Sciatic nerve (tissue), 2 donors: ENCODE results near the gene SCRN2. TPM values are rescaled to one million over a fixed set of nuclear protein-coding genes. Genes with fewer than 3 reads are reported as not detected.

ENCODE experiments used
- ATAC-seq: fragments of 200-7000 bp; cut with Tn5 transposase; one replicate; pipeline ENCODE4 v1.9.1; 2020; ENCODE audit warnings: mild to moderate bottlenecking, moderate library complexity
- DNase-seq: peaks from one replicate; pipeline ENCODE4 v3.0.0-alpha.2; 2020; ENCODE audit warnings: low spot score
- intact Hi-C: fragments of 100-400 bp; cut with DNase I; formaldehyde crosslinking; loops from one replicate; pipeline ENCODE4 v1.14.2; 2022
- total RNA-seq: library from RNA; stranded (reverse); fragmentation: NEBNext Ultra II Directional; extraction: Animal tissue kit (Norgen Biotek cat#: 25700); gene quantifications from one replicate; pipeline ENCODE4 v1.2.1, GENCODE V29; 2021
- donor health status: DM: no; HTN: no; CAD: no.
- donor health status: DM: no; HTN: no; CAD: no.

The SCRN2 gene
- total RNA-seq, 1 donor from 2014 or later, result 39.4 TPM

DNA sequence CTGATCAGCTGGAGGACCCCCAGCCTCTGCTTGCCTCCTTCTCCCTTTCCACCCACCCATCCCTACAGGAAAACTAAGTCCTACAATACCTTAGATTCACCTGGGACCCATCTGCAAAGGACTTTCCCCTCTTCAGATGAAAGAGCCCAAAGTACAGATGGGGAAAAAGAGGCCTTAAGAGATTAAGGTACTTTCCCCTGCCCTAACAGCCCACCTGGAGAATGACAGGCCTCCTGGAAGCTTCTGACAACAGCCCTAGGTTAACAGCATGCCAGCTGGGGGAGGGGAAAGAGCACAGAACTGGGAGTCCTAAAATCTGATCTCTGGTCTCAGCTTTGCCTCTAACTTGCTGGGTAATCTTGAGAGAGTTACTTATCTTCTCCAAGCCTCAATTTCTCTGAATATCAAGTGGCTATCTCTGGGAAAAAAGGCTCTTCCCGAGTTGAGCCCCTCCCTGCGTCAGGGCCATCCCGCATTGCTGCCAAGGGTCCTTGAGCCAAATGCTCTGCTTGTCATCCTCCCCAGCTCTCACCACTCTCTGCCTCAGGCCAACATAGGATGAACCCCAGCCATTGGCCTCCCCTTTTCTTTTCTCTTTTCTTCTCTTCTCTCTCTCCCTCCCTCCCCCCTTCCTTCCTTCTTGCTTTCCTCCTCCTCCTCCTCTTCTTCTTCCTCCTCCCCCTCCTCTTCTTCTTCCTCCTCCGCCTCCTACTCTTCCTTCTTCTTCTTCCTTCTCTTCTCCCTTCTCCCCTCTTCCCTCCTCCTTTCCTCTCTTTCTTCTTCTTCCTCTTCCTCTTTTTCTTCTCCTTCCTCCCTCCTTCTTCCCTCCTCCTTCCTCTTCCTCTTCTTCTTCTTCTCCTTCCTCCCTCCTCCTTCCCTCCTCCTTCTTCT is 32.4 kb upstream of the SCRN2 start:
- ATAC-seq (no peak), DNase-seq (no peak)
- intact Hi-C loops, result no loop called here

DNA sequence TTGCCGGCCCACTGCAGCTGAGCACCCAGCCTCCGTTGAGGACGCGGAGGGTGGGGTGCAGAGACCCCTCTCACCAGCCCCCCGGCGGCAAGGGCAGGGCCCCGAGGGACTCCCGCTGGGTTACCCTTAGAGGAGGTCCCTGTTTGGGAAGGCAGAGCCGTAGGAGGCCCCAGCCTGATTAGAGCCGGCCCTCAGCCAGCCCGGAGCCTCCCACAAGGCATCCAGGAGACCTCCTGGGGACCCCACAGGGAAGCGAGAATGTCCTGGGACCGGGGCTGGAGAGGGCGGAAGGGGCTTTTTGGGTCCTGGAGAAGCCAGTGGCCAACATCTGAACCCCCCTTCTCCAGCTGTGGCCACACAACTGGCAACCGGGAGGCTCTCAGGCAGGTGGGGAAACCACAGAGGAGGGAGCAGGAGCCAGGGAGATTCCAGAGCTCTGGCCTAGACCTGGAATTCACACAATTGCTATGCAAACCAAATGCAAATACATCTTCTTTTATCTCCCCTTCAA is 31.6 kb upstream of the SCRN2 start:
- DNase-seq (no peak), ATAC-seq (no peak)
- intact Hi-C loops, result no loop called here

DNA sequence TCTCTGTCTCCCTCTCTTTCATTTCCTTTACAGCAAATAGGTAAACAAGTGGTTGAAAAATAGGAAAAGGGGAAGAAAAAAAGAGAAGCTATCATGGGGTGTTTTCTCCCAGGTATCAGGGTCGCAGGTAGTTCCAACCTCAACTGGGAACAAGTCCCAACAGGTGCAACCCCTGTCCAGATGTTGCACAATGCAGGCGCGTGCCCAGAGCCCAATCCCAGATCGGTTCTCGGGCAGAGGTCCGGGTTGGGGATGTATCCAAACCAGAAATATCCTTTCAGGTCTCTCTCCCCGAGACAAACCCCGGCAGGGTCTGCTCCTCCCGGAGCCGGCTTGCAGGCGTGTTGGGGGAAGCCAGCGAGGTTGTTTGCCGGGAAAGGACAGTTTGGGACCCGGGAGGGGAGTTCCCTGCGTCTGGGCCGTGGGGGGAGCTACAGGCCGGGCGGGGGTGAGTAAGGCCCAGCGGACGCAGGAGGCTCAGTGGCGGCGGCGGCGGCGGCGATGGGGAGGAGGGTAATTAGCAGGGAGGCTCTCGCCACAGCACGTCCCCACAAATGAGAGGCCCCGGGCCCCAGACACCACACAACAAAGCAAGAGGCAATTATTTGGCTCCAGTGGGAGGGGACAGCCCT is 31.1 kb upstream of the SCRN2 start:
- DNase-seq (no peak), ATAC-seq (peak; percentile 29)
- intact Hi-C loops, result no loop called here

DNA sequence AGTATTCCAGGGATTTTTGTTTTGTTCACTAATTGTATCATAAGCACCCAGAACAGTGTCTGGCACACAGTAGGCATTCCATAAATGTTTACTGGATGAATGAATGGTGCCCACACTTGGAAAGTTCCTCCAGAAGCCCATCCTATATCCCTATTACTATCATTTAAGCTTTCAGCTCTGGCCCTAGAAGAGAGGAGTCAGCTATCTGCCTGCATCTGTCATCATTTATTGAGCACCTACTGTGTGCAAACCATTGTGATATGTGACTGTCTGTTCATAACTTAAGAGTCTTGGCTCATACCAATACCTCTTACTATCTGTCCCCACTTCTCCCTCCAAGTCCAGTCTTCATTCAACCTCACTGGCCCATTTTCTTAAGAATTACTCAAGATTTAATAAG is 30.0 kb upstream of the SCRN2 start:
- intact Hi-C loops, result no loop called here
- ATAC-seq, result no peak
- DNase-seq, result no peak

DNA sequence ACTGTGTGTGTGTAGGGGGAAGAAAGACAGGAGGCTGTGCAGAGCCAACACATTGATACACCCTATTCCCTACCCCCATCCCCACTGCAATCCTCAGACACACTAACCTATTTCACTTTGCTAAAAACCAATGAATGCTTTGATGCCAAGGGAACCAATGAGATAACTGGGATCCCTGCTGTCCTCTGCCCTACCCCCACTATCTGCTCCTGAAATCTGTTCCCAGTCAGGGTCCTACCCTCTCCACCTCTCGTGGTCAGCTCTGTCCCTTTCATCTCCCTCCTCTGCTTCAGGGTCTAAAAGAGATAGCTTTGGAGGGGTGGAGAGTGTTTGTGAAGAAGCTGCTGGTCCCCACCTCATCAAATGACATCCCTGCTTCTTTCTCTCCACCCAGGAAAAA is 29.0 kb upstream of the SCRN2 start:
- DNase-seq (no peak), ATAC-seq (no peak)
- intact Hi-C loops, result no loop called here

DNA sequence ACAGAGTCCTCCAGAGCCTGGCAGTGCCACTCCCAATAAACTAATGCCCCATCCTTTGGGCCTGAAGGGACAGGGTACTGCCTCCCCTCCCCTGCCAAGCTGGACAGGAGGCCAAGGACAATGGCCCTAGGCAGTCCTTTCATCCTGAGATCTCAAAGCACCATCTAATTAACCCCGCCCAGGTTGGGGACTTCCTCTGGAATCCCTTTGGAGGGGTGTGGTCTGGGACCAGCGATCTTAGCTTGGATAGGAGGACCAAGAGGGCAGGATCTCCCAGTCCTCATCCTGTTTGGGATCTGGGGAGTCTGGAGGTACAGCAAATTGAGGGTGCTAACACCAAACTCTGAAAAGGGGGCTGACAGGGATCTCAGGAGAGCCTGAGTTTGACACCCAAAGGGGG is 28.0 kb upstream of the SCRN2 start:
- intact Hi-C loops, result no loop called here
- DNase-seq, result no peak
- no peak for ATAC-seq

DNA sequence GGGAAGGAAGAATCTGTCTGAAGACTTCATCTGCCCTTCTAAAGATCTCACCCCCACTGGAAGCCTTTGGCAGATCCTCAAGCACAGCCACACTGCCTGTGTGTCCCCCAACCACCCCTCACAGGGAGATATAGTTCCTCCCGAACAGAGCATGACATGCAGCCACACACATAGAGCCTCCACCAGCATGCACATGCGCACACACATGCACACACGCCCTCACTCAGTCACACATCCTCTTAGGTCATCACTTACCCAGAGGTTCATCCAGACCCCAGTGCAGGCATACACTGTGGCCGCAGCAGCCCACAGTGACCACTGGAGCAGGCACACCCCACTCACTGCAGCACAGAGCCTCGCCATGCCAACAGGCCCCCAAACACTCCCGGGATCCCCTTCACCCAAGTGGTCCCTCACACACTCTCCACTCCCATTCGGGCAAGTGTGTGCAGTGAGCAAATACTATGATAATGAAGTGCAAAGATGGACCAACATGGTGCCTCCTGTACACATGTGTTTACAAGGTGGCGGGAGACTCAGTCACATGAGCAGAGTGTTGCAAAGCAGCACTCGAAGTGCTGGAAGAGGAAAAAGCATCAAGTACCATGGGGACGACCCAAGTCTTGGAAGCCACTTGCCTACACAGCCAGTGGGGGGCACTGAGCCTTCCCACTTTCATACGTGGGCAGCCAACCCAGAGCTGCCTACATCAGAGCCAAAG is 26.9 kb upstream of the SCRN2 start:
- no peak for ATAC-seq
- DNase-seq, result no peak
- intact Hi-C loops, result no loop called here

DNA sequence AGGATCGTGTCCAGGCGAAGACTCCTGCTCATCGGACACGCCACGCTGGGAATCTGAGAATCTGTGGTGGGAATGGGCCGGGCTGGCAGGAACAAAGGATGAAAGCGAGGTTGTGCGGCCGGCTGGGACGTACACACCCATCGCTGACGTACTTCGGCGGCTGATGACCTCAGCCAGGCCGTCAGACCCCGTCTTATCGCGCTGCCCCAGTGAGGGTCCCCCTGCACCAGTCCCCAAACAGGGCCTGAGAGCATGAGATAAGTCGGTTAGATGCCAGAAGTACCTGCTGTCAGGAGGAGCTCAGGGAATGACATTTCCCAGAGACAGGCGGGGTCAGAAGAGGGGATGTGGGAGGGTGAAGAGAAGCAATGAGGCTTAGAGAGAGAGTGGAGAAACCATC is 25.9 kb upstream of the SCRN2 start:
- peak; percentile 54 for ATAC-seq
- DNase-seq, result no peak
- intact Hi-C loops, result no loop called here

DNA sequence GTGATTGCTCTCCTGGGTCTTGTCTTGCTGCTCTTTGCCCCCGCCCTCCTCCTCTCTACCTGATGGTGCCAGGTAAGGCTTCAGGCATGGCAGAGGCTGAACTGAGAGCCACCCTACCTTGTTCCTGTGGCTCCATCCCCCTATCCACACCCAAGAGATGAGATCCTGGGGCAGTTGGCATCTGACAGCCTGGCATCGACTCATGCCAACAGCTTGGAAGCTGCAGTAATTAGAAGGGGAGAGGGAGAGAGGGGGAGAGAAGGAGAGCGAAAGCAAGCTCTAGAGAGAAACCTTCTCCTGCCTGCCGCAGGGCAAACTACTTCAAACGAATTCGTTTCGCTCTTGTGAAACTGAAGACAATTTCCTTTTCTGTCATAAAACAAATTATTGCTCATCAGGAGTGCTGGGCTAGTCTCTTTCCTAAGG is 23.7 kb upstream of the SCRN2 start:
- intact Hi-C loops, result no loop called here
- no peak for ATAC-seq
- DNase-seq, result no peak

DNA sequence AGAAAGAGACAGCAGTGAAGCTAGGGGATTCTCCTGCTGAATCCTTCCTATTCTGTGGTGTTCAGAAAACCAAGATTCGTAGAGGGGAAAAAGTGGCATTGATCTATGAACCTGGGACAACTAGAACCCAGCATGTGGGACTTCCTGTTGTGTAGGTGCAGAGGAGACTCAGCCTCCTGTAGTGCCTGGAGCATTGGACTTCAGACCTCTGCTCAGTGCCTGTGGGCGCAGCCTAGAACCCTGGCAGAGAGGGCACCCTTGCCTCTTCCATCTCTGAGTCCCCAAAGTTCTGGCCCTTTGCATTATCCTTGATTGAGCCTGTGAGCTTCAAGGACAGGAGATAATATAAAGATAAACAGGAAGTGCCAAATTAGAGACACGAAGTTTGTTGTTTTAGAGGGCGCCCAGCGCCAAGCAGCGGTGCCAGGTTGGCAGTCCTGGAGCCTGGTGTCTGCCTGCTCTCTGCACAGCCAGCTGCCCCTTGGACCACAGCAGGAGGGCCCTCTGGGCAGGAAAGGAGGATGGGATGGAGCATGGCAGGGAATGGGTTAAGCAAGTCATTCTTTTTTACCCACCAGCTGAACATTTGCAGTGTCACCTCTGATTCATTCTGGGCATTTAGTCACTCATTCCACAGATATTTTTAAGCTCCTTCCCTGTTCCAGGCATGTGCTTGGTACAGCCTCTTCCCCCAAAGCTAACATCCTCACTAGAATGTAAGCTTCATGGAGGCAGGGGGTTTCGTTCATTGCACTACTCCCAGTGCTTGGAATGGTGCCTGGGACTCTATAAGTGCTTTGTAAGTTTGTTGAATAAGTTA is 21.8 kb upstream of the SCRN2 start:
- intact Hi-C loops, result no loop called here
- ATAC-seq (no peak), DNase-seq (no peak)

DNA sequence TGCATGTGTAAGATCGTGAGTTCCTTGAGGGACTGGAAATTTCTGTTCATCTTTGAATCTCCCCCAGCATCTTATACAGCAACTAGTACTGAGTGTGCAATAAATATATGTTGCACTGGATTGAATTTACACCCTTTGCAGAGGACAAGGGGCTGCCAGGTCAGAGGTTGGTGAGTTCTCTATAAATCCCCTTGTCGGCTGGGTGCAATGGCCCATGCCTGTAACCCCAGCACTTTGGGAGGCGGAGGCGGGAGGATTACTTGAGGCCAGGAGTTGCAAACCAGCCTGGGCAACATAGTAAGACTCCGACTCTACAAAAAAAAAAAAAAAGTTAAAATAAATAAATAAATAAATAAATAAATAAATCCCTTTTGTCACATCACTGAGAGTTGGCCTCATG is 19.3 kb upstream of the SCRN2 start:
- no peak for DNase-seq
- intact Hi-C loops, result no loop called here
- no peak for ATAC-seq

DNA sequence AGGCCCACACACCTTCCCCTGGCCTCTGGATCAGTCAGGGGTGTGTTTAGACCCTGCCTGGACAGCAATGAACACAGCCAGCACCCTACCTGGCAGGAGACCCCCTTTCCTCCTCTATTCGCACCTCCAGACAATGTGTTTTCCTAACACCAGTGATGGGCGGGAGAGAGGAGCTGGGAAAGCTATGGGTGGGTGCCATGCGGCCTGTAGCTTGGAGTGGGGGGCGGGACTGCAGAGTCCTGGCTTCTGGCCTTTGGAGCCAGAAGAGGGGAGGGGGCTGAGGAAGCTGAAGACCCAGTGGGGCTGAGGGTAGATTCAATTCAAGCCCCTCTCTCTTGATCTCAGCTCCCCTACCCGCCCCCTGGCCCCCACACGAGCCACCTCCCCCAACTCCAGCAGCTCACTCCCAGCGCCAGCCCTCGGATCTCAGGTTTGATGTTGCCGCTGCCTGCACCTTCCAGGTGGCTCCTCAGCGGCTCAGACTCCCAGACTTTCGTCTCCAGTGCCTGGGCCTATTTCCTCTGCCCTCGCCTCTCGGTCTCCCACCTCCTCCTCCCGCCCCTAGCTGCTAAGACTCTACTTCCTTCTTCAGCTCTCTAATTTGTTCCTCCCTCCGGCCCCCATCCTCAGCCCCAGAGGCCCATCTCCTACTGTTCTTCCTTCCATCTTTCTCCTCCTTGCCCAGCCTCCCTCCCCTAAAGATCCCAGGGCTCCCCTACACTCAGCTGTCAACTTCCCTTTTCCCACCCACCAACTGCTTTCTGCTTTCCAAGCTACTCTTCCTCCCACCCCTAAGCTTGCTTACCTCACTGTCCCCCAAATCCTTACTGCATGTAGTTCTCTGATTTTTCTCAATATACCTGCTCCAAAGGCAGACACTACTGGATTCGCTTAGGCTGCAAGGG is 16.7 kb upstream of the SCRN2 start:
- intact Hi-C loops, result no loop called here
- no peak for ATAC-seq
- no peak for DNase-seq

DNA sequence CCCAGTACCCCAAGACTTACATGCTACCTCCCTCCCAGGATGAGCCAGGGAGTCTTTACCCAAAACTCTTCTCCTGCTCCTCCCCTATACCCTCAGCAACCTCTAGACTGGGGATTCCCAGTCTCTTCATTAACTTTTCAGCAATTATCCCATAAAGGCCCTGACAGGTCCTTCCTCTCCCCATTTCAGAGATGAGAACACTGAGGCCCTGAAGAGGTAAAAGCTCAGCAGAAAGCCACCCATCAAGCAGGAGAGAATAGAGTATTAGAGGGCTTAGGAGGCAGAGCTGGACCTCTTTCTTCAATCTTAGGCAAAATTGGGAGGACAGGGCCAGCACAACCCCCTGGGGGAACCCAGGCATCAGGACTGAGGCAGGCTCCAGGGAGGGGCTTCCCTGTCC is 15.8 kb upstream of the SCRN2 start:
- DNase-seq (no peak), ATAC-seq (no peak)
- intact Hi-C loops, result no loop called here

DNA sequence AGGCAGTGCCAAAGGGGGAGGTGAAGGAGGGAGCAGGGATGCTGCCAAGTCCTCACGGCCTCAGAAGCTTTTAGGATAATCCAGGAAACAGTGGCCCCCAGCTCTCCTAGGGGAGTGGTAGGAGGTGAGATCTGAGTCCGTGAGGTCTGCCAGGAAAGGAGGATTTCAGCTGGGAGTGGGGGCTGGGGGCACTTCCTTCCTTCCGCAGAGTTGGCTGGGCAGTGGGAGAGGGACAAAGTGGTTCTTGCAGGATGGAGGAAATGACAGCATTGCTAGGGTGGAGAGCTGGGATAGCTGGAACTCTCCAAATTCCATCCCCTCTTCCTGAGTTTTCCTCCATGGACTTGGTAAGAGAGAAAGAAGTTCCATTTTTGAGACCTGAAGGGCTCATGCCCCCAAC is 14.7 kb upstream of the SCRN2 start:
- intact Hi-C loops, result no loop called here
- no peak for ATAC-seq
- DNase-seq, result no peak

DNA sequence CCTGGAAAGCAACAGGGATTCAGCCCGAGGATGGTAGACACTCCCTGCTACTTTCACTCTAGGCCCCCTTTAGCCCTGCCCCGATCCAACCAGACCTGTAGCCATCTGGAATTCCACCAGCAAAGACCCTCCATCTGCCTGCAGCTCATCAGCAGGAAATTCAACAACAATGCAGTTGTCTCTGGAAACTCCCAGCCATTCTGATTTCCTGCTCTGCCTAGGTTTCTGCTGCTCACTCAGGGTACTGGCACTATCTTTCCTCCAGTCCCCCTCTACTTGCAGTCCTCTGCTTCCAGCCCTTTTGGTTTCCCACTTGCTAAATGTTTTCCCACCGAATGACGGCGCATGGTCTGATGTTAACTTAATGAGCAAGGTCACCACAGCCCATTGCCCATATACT is 12.5 kb upstream of the SCRN2 start:
- ATAC-seq (no peak), DNase-seq (no peak)
- intact Hi-C loops, result loop anchor here (5.0 kb wide), 1 partner anchor 879 kb away; no protein-coding TSS in a partner anchor

DNA sequence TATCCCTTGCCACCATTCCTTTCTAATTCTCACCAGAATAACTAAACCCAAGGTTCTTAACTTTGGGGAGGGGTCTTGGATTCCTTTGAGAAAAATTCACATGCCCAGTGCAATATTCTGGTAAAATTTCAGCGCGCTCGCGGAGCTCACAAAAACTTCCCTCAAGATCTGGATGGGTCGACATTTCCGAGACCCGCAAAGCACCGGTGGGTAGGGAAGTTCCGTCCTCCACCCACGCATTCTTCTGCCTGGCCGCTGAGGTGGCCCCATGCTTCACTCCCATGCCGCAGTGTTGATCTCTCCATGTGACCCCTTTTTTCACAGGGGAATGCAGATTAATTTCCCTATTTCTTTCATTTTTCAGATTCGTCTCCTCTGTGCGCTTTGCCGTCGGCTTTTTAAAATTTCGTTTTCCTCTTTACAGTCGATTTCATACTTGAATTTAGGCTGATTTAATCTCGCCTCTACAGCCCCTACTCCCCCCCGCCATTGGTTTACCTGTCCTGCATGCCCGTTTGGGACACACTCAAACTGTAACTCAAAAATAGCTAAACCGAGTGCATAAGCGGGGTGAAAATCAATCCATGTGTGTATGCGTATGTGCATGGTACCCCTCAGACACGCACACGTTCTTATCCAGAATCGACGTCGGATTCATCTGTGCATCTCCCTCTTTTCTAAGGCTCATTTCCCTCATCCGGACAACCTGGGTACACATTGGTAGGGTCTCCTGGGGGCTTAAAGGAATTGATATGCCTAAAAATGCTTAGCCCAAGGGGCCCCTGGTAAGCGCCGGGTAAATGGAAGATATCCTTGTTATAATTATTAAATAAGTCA is 11.3 kb upstream of the SCRN2 start:
- no peak for ATAC-seq
- intact Hi-C loops, result loop anchor here (5.0 kb wide), 1 partner anchor 880 kb away; no protein-coding TSS in a partner anchor
- no peak for DNase-seq

DNA sequence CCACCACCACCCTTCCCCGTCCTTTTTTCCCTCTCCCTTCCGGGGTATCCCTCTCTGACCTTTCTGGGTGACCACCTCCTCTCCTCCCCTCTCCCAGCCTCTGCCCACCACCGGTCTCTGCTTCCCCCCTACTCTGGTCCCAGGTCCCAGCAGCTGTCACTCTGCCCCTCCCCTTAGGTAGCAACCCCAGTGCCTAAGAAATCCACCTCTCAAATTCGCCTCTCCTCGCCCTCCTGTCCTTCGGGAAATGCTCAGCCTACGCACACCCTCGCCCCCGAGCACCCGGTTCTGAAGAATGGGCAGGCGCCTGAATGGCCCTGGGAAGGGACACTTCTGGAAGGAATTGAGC is 10.7 kb upstream of the SCRN2 start:
- ATAC-seq (no peak), DNase-seq (no peak)
- intact Hi-C loops, result loop anchor here (5.0 kb wide), 1 partner anchor 881 kb away; no protein-coding TSS in a partner anchor
